Neuronal stem cell (in vitro differentiated cells): ENCODE data around the gene BLOC1S2.

Source experiments
- DNase-seq: peaks from one replicate; pipeline ENCODE4 v3.0.0-alpha.2; 2013; ENCODE audit warnings: low spot score
- H2AFZ ChIP-seq: one replicate; pipeline ENCODE4 v1.6.1; 2013; ENCODE audit warnings: mild to moderate bottlenecking, low read length, inconsistent platforms
- H2AK5ac ChIP-seq: 2 replicates; pipeline ENCODE4 v1.6.1; 2013; ENCODE audit warnings: low read depth, mild to moderate bottlenecking, inconsistent platforms, low read length, moderate library complexity, mixed read lengths
- H2BK120ac ChIP-seq: 2 replicates; pipeline ENCODE4 v1.6.1; 2013; ENCODE audit warnings: low read depth, mild to moderate bottlenecking, inconsistent platforms, low read length, moderate library complexity, mixed read lengths
- H2BK12ac ChIP-seq: one replicate; pipeline ENCODE4 v1.6.1; 2013; ENCODE audit warnings: low read length, inconsistent platforms
- H2BK15ac ChIP-seq: 2 replicates; pipeline ENCODE4 v1.6.1; 2013; ENCODE audit warnings: mild to moderate bottlenecking, low read length, inconsistent platforms, mixed read lengths
- H2BK5ac ChIP-seq: one replicate; pipeline ENCODE4 v1.6.1; 2013; ENCODE audit warnings: inconsistent platforms, mild to moderate bottlenecking, low read length, moderate library complexity
- H3K14ac ChIP-seq: one replicate; pipeline ENCODE4 v1.6.1; 2013; ENCODE audit warnings: low read length, inconsistent platforms
- H3K18ac ChIP-seq: 2 replicates; pipeline ENCODE4 v1.6.1; 2013; ENCODE audit warnings: low read length, inconsistent platforms
- H3K23ac ChIP-seq: 2 replicates; pipeline ENCODE4 v1.6.1; 2013; ENCODE audit warnings: low read depth, mild to moderate bottlenecking, mixed read lengths, low read length, inconsistent platforms; ENCODE audit not compliant: poor library complexity
- H3K27ac ChIP-seq: replicated peaks from 3 replicates; pipeline ENCODE4 v1.5.1; 2013; ENCODE audit warnings: low read length, inconsistent platforms
- H3K27me3 ChIP-seq, 3 experiments: 2 replicates each; pipeline ENCODE4 v1.6.1; 2013; ENCODE audit warnings: low read length in 3 of 3, mild to moderate bottlenecking in 2 of 3, inconsistent platforms in 1 of 3, low read depth in 1 of 3, mixed read lengths in 1 of 3, moderate library complexity in 1 of 3; ENCODE audit not compliant: control insufficient read depth in 3 of 3, insufficient read depth in 3 of 3
- H3K36me3 ChIP-seq, 2 donors: replicated peaks in 1 of 2; 2 replicates each; pipeline ENCODE4 v1.6.1; 2013; ENCODE audit warnings: low read length in 2 of 2; ENCODE audit not compliant: control insufficient read depth in 2 of 2, insufficient read depth in 2 of 2
- H3K4ac ChIP-seq: 2 replicates; pipeline ENCODE4 v1.6.1; 2013; ENCODE audit warnings: inconsistent platforms, mild to moderate bottlenecking, low read length, moderate library complexity
- H3K4me1 ChIP-seq, 2 donors: 1 replicate in 1 of 2; 2 replicates in 1 of 2; pipeline ENCODE4 v1.6.1; 2013; ENCODE audit warnings: low read length in 2 of 2, low read depth in 1 of 2; ENCODE audit not compliant: control insufficient read depth in 2 of 2, insufficient read depth in 1 of 2
- H3K4me2 ChIP-seq: one replicate; pipeline ENCODE4 v1.6.1; 2013; ENCODE audit warnings: mild to moderate bottlenecking, low read length, inconsistent platforms; ENCODE audit not compliant: insufficient read depth, poor library complexity, severe bottlenecking
- H3K4me3 ChIP-seq, 2 donors: 2 replicates each; pipeline ENCODE4 v1.5.1; 2013; ENCODE audit warnings: low read length in 2 of 2, mild to moderate bottlenecking in 2 of 2, inconsistent platforms in 1 of 2, moderate library complexity in 1 of 2
- H3K79me1 ChIP-seq: one replicate; pipeline ENCODE4 v1.6.1; 2013; ENCODE audit warnings: low read depth, mild to moderate bottlenecking, inconsistent platforms, low read length, moderate library complexity
- H3K9ac ChIP-seq: one replicate; pipeline ENCODE4 v1.6.1; 2013; ENCODE audit warnings: mild to moderate bottlenecking, low read depth, low read length, inconsistent platforms; ENCODE audit not compliant: poor library complexity
- H3K9me3 ChIP-seq, 2 donors: replicated peaks in 1 of 2; 2 replicates each; pipeline versions ENCODE3 to v1.6.1; 2013; ENCODE audit warnings: low read length in 2 of 2, mild to moderate bottlenecking in 2 of 2, inconsistent platforms in 1 of 2, low read depth in 1 of 2, mixed read lengths in 1 of 2, moderate library complexity in 1 of 2; ENCODE audit not compliant: control insufficient read depth in 2 of 2, insufficient read depth in 1 of 2
- H4K8ac ChIP-seq: one replicate; pipeline ENCODE4 v1.6.1; 2013; ENCODE audit warnings: low read depth, mild to moderate bottlenecking, inconsistent platforms, low read length, moderate library complexity
- H4K91ac ChIP-seq: one replicate; pipeline ENCODE4 v1.6.1; 2013; ENCODE audit warnings: low read length, low read depth, mild to moderate bottlenecking, inconsistent platforms; ENCODE audit not compliant: poor library complexity
- WGBS, 2 donors: extraction: QIAGEN DNeasy Blood & Tissue Kit; methylation state at CpG; one replicate each; pipeline ENCODE4 v1.1.7; 2013; ENCODE audit warnings: missing lambda C conversion rate in 2 of 2, mixed read lengths in 1 of 2; ENCODE audit not compliant: insufficient read length in 2 of 2, insufficient replicate concordance in 1 of 2; ENCODE audit errors: extremely low coverage in 2 of 2; 5-methylcytosine and 5-hydroxymethylcytosine counted together

BLOC1S2 gene

DNA sequence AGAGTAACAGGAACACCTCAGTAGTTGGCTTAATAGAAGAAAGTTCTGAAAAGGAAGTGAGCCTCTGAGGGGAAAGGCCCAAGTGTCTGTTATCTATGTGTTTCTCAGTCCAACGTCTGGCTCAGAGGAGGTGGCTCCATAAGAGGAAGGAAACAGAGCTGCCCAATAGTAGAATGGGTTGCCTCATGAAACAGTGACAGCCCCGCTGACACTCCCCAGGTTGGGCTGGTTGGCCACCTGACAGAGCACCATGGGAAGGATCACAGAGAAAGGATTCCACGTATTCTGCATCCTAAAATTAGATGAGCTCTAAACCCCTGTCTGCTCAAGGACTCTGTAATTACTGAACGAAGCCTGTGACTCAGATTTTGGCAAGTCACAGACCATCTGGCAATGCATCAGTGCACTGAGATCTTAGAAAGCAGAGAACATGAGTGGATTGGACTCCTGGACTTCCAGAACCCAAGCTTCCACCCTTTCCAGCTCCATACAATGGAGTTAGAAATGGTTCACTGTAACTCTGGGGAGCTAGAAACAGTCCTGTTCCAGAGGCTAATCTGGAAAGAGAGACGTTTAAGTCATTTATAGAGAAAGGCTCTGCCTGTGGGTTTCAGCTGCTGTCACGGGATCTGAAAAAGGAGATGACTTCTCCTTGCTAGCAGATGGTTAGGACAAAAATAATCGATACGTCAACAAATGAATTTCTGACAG, 40.7 kb upstream of the BLOC1S2 start:
- no CpG with 5 or more reads among the region's 8 CpGs for WGBS, 2 donors

DNA sequence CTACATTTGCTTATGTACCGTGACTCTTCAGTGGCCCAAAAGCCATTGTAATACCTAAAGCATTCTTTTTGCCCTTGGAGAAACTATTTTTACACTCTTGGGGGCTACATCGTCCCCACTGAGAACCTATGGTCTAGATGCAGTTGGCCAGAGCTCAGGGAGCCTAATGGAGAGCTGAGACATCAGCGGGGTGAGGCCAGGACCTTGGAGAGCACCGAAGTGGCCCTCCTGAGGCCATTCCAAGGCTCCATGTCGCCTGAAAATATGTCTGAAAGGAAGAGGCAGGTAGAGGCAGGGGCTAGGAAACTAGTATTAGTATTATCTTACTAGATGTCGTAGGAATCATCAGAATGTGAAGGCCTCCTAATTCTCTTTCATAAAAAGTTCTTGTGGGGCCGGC, 38.7 kb upstream of the BLOC1S2 start:
- Histone ChIP-seq H2AK5ac (no peak overlapping the region), H3K4me2 (no peak overlapping the region), H2BK15ac (no peak overlapping the region), H2BK5ac (no peak overlapping the region), H3K18ac (no peak overlapping the region), H3K4me3 (no peak overlapping the region), H3K36me3 (no peaks in the 10 kb centered on the region), H3K14ac (no peak overlapping the region), H2BK120ac (no peak overlapping the region), H2AFZ (no peak overlapping the region), H3K9me3 (no peaks in the 10 kb centered on the region), H3K4me1 (no peaks in the 10 kb centered on the region), H3K27me3 (peaks cover 0 to 52% (median 0%) of the 10 kb centered on the region in 3 experiments), H3K4ac (no peak overlapping the region), H3K23ac (no peak overlapping the region), H3K27ac (no peak overlapping the region), H2BK12ac (no peak overlapping the region), H4K8ac (no peak overlapping the region), H3K9ac (no peak overlapping the region), H4K91ac (no peak overlapping the region), H3K79me1 (no peaks in the 10 kb centered on the region)
- DNase-seq = no peak
- no CpG with 5 or more reads among the region's 7 CpGs for WGBS, 2 donors

More for the DNA sequence above, 40.7 kb upstream of the BLOC1S2 start:
- H2BK5ac ChIP-seq = no peak overlapping the region
- H2BK120ac ChIP-seq = no peak overlapping the region
- H3K4me1 ChIP-seq = no peaks in the 10 kb centered on the region
- H3K4me2 ChIP-seq = no peak overlapping the region
- no peak overlapping the region for H3K4me3 ChIP-seq
- H3K27ac ChIP-seq = no peak overlapping the region
- H3K23ac ChIP-seq = no peak overlapping the region
- no peaks in the 10 kb centered on the region for H3K9me3 ChIP-seq
- H2BK15ac ChIP-seq = no peak overlapping the region
- H3K79me1 ChIP-seq = no peaks in the 10 kb centered on the region
- H3K27me3 ChIP-seq = peaks cover 0 to 64% (median 0%) of the 10 kb centered on the region in 3 experiments
- H2AFZ ChIP-seq = no peak overlapping the region
- no peak overlapping the region for H4K8ac ChIP-seq
- no peaks in the 10 kb centered on the region for H3K36me3 ChIP-seq
- H3K18ac ChIP-seq = no peak overlapping the region
- no peak overlapping the region for H4K91ac ChIP-seq
- H2AK5ac ChIP-seq = no peak overlapping the region
- no peak for DNase-seq
- H3K14ac ChIP-seq = no peak overlapping the region
- H3K9ac ChIP-seq = no peak overlapping the region
- no peak overlapping the region for H3K4ac ChIP-seq
- H2BK12ac ChIP-seq = no peak overlapping the region

DNA sequence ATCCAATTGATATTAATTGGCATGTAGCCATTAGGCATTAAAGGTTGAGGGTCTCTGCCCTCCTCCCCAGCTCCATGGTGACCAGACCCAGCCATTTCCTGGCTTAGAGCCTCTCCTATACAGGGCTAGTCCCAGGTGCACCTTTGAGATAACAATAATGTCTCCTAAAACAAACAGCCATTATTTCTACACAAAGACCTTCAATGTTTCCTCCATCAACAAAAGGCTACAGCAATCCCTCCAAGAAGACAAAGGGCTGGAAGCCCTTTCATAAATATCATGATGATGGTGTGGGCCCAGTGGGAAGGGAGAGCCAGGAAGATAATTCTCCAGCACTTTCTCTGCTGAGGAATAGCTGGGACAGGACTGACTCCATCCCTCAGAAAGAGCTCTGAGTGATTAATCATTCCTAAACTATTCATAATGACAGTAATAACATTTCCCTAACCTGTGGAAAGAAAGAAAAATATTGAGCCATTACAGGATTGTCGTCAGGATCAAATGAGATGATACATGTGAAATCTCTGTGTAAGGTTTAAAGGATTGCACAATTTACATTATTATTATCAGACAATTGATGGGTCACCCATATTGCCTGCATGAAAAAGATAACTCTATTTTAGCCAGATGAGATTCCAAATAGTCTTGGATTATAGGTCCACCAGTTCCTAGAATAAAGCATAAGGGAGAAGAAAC, 33.4 kb upstream of the BLOC1S2 start:
- Histone ChIP-seq H3K4me3 (no peak overlapping the region), H2BK120ac (no peak overlapping the region), H3K79me1 (no peaks in the 10 kb centered on the region), H4K91ac (no peak overlapping the region), H2BK5ac (no peak overlapping the region), H2BK12ac (no peak overlapping the region), H2AFZ (no peak overlapping the region), H3K4me1 (no peaks in the 10 kb centered on the region), H3K9ac (no peak overlapping the region), H3K4me2 (no peak overlapping the region), H3K14ac (no peak overlapping the region), H3K23ac (no peak overlapping the region), H3K4ac (no peak overlapping the region), H3K9me3 (no peaks in the 10 kb centered on the region), H2BK15ac (no peak overlapping the region), H3K27ac (no peak overlapping the region), H3K18ac (no peak overlapping the region), H3K36me3 (no peaks in the 10 kb centered on the region), H4K8ac (no peak overlapping the region), H2AK5ac (no peak overlapping the region), H3K27me3 (peaks cover 0 to 11% (median 0%) of the 10 kb centered on the region in 3 experiments)
- DNase-seq = no peak
- no CpG with 5 or more reads among the region's 1 CpG for WGBS, 2 donors

DNA sequence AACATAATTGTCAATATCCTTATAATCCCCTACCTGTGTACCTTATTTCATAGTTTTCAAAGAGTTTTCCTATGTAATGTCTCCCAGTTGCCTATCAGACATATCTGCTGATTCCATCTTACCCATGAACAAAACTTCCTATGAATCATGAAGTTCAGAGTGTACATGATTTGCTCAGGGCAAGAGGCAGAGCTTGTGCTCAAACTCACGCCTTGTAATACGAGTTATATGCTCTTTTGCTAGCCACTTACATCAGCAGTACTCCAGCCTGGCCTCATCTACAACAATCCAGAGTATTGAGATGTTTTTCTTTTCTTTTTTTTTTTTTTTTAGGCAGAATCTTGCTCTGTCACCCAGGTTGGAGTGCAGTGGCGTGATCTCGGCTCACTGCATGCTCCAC, 31.7 kb upstream of the BLOC1S2 start:
- Histone ChIP-seq H3K79me1 (no peaks in the 10 kb centered on the region), H3K18ac (no peak overlapping the region), H3K9me3 (no peaks in the 10 kb centered on the region), H2BK5ac (no peak overlapping the region), H3K4me2 (no peak overlapping the region), H3K27me3 (peaks cover 0 to 18% (median 0%) of the 10 kb centered on the region in 3 experiments), H4K8ac (no peak overlapping the region), H2BK12ac (no peak overlapping the region), H3K4me3 (no peak overlapping the region), H3K36me3 (no peaks in the 10 kb centered on the region), H3K27ac (no peak overlapping the region), H2AFZ (no peak overlapping the region), H2BK120ac (no peak overlapping the region), H4K91ac (no peak overlapping the region), H2AK5ac (no peak overlapping the region), H3K4me1 (no peaks in the 10 kb centered on the region), H3K14ac (no peak overlapping the region), H3K9ac (no peak overlapping the region), H2BK15ac (no peak overlapping the region), H3K4ac (no peak overlapping the region), H3K23ac (no peak overlapping the region)
- WGBS, 2 donors = no CpG with 5 or more reads among the region's 4 CpGs
- DNase-seq = no peak
